ENCODE measurements around the gene ENTR1.
A peak's percentile ranks its signal among the peaks of the same experiment; 100 is the strongest.

The ENTR1 gene

DNA sequence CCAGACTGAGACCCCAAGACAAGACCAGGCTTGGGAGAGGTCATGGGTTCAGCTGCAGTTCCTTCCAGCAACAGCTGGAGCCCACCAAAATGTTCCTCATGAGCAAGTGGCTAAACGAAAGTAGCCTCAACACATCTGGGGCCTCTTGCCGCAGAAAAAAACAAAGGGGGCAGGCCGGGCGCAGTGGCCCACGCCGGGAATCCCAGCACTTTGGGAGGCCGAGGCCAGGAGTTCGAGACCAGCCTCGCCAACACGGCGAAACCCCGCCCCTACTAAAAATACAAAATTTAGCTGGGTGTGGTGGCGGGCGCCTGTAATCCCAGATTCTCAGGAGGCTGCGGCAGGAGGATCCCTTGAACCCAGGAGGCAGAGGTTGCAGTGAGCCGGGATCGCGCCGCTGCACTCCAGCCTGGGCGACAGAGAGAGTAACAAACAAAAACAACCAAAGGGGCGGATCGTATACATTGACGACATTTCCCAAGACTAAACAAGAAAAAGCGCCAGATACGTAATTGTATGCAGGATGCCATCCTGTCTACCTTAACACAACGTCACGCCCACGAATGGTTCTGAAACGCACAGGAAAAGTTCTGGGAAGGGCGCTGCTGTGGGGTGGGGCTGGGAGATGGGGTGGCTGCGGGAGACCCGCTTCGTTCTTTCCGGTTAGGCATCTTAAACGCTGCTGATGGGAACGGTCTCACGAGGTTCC lies 27.6 kb upstream of the ENTR1 start:
- Histone ChIP-seq H3K27me3 (ENCODE audit: control insufficient read depth in 1 of 2, insufficient read depth in 2 of 2, low read length in 2 of 2) (no peaks in the 10 kb centered on the region), H3K9ac (ENCODE audit: low read length in 2 of 2) (peak overlapping the region; percentile 64 to 73), H3K36me3 (ENCODE audit: control insufficient read depth in 2 of 2, insufficient read depth in 2 of 2, low read length in 2 of 2) (peaks cover 10 to 27% of the 10 kb centered on the region in 2 donors), H3K9me3 (ENCODE audit: control insufficient read depth in 2 of 2, low read length in 2 of 2) (no peaks in the 10 kb centered on the region), H3K4me3 (ENCODE audit: low read length in 2 of 2) (peak overlapping the region; percentile 70 to 80), H3K27ac (ENCODE audit: low read length) (no peak overlapping the region), H3K4me1 (ENCODE audit: control insufficient read depth, insufficient read depth, low read length) (peaks cover 34% of the 10 kb centered on the region)

DNA sequence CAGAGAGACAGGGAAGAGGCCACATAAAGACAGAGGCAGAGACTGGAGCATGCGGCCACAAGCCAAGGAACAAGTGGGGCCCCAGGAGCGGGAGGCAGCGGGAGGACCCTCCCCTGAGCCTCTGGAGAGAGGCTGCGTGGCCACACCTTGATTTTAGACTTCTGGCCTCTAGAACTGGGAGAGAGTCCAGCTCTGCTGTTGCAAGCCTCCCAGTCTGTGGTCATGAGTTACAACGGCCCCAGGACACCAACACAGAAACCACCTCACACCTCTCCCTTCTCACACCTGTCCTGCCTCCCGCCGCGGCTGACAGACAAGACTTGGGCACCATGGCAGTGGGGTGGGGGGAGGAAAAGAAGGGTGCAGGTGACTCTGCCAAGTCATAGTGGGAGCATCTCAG lies 27.0 kb upstream of the ENTR1 start:
- Histone ChIP-seq H3K27ac (ENCODE audit: low read length) (no peak overlapping the region), H3K4me1 (ENCODE audit: control insufficient read depth, insufficient read depth, low read length) (peaks cover 34% of the 10 kb centered on the region), H3K27me3 (ENCODE audit: control insufficient read depth in 1 of 2, insufficient read depth in 2 of 2, low read length in 2 of 2) (no peaks in the 10 kb centered on the region), H3K9me3 (ENCODE audit: control insufficient read depth in 2 of 2, low read length in 2 of 2) (no peaks in the 10 kb centered on the region), H3K36me3 (ENCODE audit: control insufficient read depth in 2 of 2, insufficient read depth in 2 of 2, low read length in 2 of 2) (peaks cover 4 to 27% of the 10 kb centered on the region in 2 donors), H3K4me3 (ENCODE audit: low read length in 2 of 2) (peak overlapping the region; percentile 49 to 80), H3K9ac (ENCODE audit: low read length in 2 of 2) (peak overlapping the region; percentile 55 to 64)

DNA sequence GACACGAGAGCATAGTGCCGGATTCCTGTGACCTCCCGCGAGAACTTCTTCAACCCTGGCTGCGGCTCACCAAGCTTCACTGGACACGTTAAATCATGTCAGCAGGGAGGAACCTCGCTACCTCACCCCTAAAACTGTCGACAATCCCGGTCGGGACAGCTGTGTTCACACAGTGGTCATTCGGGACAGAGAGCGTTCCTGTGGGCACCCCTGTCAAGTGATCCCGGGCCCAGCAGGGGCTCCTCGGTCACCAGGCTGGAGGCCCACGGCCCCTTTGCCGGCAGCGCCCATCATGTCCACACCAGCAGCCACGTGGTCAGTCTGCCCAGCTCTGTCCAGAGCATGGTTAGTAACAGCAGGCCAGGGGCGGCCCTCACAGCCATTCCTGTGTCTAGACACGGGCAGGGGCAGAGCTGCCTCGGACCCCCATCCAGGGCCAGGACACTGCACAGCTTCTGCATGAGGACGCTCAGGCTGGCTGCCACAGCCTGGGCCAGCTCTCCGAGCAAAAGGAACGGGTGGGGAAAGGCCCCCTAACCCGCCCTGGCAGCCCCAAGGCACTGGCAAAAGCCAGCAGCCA lies 25.7 kb upstream of the ENTR1 start:
- Histone ChIP-seq H3K4me3 (ENCODE audit: low read length in 2 of 2) (no peak overlapping the region), H3K9me3 (ENCODE audit: control insufficient read depth in 2 of 2, low read length in 2 of 2) (no peaks in the 10 kb centered on the region), H3K27ac (ENCODE audit: low read length) (no peak overlapping the region), H3K27me3 (ENCODE audit: control insufficient read depth in 1 of 2, insufficient read depth in 2 of 2, low read length in 2 of 2) (no peaks in the 10 kb centered on the region), H3K36me3 (ENCODE audit: control insufficient read depth in 2 of 2, insufficient read depth in 2 of 2, low read length in 2 of 2) (peaks cover 0 to 18% of the 10 kb centered on the region in 2 donors), H3K4me1 (ENCODE audit: control insufficient read depth, insufficient read depth, low read length) (peaks cover 34% of the 10 kb centered on the region), H3K9ac (ENCODE audit: low read length in 2 of 2) (no peak overlapping the region)

DNA sequence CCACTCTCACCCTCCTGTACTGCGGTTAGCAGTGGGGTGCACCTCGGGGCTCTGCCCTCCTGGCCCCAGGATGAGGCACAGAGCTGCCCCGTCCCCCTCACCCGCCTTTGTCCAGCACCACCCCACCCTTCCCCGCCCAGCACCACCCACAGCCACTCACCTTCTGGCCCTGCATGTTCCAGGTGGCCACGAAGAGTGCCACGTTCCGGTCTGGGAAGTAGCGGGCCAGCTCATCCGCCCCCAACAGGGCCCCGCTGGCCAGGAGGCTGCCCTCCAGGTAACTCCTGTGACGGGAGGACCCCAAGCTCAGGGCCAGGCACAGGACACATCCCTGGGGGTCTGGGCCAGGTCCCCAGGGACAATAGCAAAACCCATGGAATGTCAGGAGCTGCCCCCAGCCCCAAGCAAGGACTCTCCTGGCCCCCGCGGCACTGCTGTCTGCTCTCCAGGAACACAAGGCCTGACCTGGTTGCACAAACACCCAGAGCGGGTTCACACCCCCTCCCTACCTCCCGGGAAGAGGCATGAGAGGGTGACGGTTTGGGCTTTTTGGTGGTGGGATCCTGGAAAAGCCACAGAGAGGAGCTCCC lies 24.3 kb upstream of the ENTR1 start:
- Histone ChIP-seq H3K9ac (ENCODE audit: low read length in 2 of 2) (no peak overlapping the region), H3K36me3 (ENCODE audit: control insufficient read depth in 2 of 2, insufficient read depth in 2 of 2, low read length in 2 of 2) (peaks cover 0 to 22% of the 10 kb centered on the region in 2 donors), H3K4me1 (ENCODE audit: control insufficient read depth, insufficient read depth, low read length) (peaks cover 30% of the 10 kb centered on the region), H3K27me3 (ENCODE audit: control insufficient read depth in 1 of 2, insufficient read depth in 2 of 2, low read length in 2 of 2) (no peaks in the 10 kb centered on the region), H3K27ac (ENCODE audit: low read length) (no peak overlapping the region), H3K9me3 (ENCODE audit: control insufficient read depth in 2 of 2, low read length in 2 of 2) (no peaks in the 10 kb centered on the region), H3K4me3 (ENCODE audit: low read length in 2 of 2) (no peak overlapping the region)

DNA sequence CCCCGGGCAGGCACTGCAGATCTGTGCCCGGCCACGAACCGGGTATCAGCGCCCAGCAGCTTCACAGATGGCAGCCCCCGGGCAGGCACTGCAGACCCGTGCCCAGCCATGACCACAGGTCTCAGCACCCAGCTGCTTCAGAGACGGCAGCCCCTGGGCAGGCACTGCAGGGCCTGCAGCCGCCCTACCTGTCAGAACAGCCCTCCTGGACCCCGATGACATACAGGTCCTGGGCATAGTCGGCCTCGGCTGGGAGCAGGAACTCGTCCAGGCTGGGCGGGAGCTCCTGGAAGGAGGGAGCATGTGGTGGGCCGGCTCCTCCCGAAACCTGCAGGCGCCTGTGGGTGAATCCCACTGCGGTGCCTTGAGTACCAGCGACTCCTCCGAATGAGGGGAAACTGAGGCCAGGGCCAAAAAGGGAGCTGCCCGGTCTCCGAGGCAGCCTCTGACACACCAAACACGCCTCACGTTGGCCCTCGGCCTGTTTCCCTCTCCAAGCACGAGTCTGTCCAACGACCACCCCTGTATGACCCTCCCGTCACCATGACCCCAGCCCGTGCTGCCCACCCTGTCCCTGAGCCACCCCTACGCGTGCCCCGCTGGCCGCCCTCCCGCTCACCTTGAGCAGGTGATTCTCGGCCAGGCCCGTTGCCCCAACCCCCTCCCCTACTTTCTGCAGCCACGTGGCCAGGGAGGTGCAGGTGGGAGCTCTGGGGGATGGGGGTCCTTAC lies 23.6 kb upstream of the ENTR1 start:
- H3K27me3 ChIP-seq (ENCODE audit: control insufficient read depth in 1 of 2, insufficient read depth in 2 of 2, low read length in 2 of 2) = no peaks in the 10 kb centered on the region
- no peaks in the 10 kb centered on the region for H3K9me3 ChIP-seq (ENCODE audit: control insufficient read depth in 2 of 2, low read length in 2 of 2)
- peaks cover 6 to 24% of the 10 kb centered on the region in 2 donors for H3K36me3 ChIP-seq (ENCODE audit: control insufficient read depth in 2 of 2, insufficient read depth in 2 of 2, low read length in 2 of 2)
- peaks cover 27% of the 10 kb centered on the region for H3K4me1 ChIP-seq (ENCODE audit: control insufficient read depth, insufficient read depth, low read length)
- H3K9ac ChIP-seq (ENCODE audit: low read length in 2 of 2) = no peak overlapping the region
- H3K27ac ChIP-seq (ENCODE audit: low read length) = no peak overlapping the region
- H3K4me3 ChIP-seq (ENCODE audit: low read length in 2 of 2) = no peak overlapping the region

DNA sequence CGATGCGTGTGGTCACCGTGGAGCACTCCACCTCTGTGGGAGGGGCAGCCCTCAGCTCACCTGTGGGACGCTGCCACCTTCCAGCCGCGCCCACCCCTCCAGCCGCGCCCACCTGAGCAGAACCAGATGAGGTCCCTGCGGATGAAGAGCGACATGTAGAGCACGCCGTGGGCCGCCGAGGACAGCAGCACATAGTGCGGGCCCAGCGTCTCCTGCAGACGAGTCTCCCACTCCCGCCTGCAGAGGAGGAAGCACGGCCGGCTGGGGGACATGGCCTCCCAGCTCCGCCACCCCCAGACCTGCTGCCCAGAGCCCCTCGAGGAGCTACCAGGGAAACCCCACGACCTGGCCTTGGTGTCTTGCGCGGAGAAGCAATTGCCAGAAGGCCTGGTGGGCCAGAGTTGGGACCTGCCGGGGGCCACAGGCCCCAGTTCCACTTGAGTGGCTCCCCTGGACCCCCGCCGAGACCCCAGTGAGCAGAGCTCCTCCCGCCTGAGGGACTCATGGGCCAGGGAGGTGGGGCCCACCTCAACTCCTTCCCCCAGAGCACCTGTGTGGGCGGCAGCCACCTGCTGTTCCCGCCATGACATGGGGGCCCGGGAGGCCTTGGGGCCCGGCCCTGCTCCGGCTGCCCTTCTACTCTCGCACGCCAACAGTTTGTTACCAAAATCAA lies 22.8 kb upstream of the ENTR1 start:
- Histone ChIP-seq H3K36me3 (ENCODE audit: control insufficient read depth in 2 of 2, insufficient read depth in 2 of 2, low read length in 2 of 2) (peaks cover 11 to 26% of the 10 kb centered on the region in 2 donors), H3K27ac (ENCODE audit: low read length) (no peak overlapping the region)

DNA sequence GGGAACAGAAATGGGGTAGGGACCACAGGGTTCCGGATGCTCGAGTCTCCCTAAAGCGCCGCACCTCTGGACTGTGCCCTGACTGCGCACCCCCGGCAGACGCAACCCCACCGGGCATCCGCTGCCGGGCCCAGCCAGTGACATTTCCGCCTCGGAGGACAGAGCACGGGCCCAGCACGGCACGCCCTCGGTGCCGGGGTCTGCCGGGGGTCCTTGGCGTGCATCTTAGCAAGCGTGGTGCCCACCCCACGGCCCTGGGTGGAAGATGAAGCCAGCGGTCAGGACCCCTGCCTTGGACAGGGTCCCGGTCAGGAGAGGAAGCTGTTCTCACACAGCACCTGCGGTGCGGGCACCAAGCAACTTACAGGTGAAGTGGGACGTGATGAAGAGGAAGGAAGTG lies 22.2 kb upstream of the ENTR1 start:
- H3K36me3 ChIP-seq (ENCODE audit: control insufficient read depth in 2 of 2, insufficient read depth in 2 of 2, low read length in 2 of 2) = peaks cover 11 to 26% of the 10 kb centered on the region in 2 donors
- no peak overlapping the region for H3K4me3 ChIP-seq (ENCODE audit: low read length in 2 of 2)
- H3K9ac ChIP-seq (ENCODE audit: low read length in 2 of 2) = no peak overlapping the region
- peaks cover 13% of the 10 kb centered on the region for H3K4me1 ChIP-seq (ENCODE audit: control insufficient read depth, insufficient read depth, low read length)
- H3K9me3 ChIP-seq (ENCODE audit: control insufficient read depth in 2 of 2, low read length in 2 of 2) = no peaks in the 10 kb centered on the region
- no peaks in the 10 kb centered on the region for H3K27me3 ChIP-seq (ENCODE audit: control insufficient read depth in 1 of 2, insufficient read depth in 2 of 2, low read length in 2 of 2)
- H3K27ac ChIP-seq (ENCODE audit: low read length) = no peak overlapping the region

More for the DNA sequence above, 22.8 kb upstream of the ENTR1 start:
- Histone ChIP-seq H3K9me3 (ENCODE audit: control insufficient read depth in 2 of 2, low read length in 2 of 2) (no peaks in the 10 kb centered on the region), H3K9ac (ENCODE audit: low read length in 2 of 2) (no peak overlapping the region), H3K27me3 (ENCODE audit: control insufficient read depth in 1 of 2, insufficient read depth in 2 of 2, low read length in 2 of 2) (no peaks in the 10 kb centered on the region), H3K4me3 (ENCODE audit: low read length in 2 of 2) (no peak overlapping the region), H3K4me1 (ENCODE audit: control insufficient read depth, insufficient read depth, low read length) (peaks cover 19% of the 10 kb centered on the region)

DNA sequence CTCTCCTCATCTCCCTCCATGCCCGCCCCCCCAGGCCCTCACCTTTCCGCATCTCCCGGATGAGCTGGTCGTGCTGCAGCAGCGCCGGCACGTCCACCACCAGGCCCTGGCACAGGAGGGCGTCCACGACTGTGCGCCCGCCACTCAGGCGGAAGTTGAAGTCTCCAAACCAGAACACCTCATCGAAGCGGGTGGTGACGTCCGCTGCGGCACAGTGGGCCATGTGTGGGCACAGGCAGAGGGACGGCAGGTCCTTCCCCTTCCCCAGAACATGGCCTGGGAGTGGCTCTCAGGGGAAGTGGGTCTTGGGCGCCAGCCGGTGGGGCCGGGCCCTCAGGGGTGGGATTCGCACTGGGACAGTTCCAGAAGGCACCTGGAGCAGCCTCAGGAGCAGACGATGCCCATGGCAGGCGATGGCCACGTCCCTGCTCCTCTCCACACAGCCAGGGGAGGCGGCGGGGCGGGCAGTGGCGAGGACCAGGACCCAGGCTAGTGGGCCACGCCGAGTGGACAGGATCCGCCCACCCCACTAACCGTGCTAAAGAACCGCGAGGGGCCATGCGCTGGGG lies 21.5 kb upstream of the ENTR1 start:
- Histone ChIP-seq H3K9me3 (ENCODE audit: control insufficient read depth in 2 of 2, low read length in 2 of 2) (no peaks in the 10 kb centered on the region), H3K36me3 (ENCODE audit: control insufficient read depth in 2 of 2, insufficient read depth in 2 of 2, low read length in 2 of 2) (peaks cover 11 to 26% of the 10 kb centered on the region in 2 donors), H3K27me3 (ENCODE audit: control insufficient read depth in 1 of 2, insufficient read depth in 2 of 2, low read length in 2 of 2) (no peaks in the 10 kb centered on the region), H3K9ac (ENCODE audit: low read length in 2 of 2) (no peak overlapping the region), H3K4me1 (ENCODE audit: control insufficient read depth, insufficient read depth, low read length) (peaks cover 6% of the 10 kb centered on the region), H3K4me3 (ENCODE audit: low read length in 2 of 2) (no peak overlapping the region), H3K27ac (ENCODE audit: low read length) (no peak overlapping the region)

DNA sequence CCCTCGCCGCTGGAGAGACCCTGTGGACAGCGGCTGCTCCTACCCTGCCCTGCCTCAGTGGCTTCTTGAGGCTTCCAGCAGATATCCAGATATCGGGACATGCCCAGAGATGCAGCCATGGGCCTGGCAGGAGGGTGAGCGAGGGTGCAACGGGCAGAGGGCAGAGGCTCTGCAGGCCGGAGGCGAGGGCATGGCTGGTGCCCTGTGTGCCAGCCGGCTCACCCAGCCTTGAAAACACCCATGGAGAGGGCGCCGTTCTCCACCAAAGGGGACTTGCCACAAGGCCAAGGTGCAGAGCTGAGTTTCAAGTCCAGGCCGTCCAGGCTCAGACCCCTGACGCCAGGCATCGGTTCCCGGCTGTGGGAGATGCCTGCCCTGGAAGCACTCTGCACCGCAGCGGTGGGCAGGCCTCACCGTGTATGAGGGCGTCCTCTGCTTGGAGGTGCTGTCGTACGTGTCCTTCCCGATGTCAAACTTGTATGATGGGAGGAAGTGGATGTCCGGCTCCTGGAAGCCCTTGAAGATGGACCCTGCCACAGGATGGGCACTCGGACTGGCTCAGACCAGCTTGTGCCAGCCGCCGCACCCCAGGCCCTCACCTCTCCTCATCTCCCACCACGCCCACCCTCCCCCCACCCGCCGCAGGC lies 20.3 kb upstream of the ENTR1 start:
- no peak overlapping the region for H3K4me3 ChIP-seq (ENCODE audit: low read length in 2 of 2)
- peaks cover 11 to 27% of the 10 kb centered on the region in 2 donors for H3K36me3 ChIP-seq (ENCODE audit: control insufficient read depth in 2 of 2, insufficient read depth in 2 of 2, low read length in 2 of 2)
- H3K27ac ChIP-seq (ENCODE audit: low read length) = no peak overlapping the region
- no peak overlapping the region for H3K9ac ChIP-seq (ENCODE audit: low read length in 2 of 2)
- H3K9me3 ChIP-seq (ENCODE audit: control insufficient read depth in 2 of 2, low read length in 2 of 2) = no peaks in the 10 kb centered on the region
- no peaks in the 10 kb centered on the region for H3K27me3 ChIP-seq (ENCODE audit: control insufficient read depth in 1 of 2, insufficient read depth in 2 of 2, low read length in 2 of 2)
- no peaks in the 10 kb centered on the region for H3K4me1 ChIP-seq (ENCODE audit: control insufficient read depth, insufficient read depth, low read length)
